Activated CD4-positive, alpha-beta T cell treated with anti-CD3 and anti-CD28 coated beads, Interleukin-2, amount 50 U/mL, for 1 hour (primary cell): ENCODE measurements around the gene APOBEC2.

Source experiments
- DNase-seq: peaks from one replicate; pipeline ENCODE4 v3.0.0-alpha.2; 2020

Gene APOBEC2

GRCh38 chr6:41038205-41038604 is 14.8 kb upstream of the APOBEC2 start:
- no peak for DNase-seq

- DNase-seq = peak; percentile 54
These were observed 13.7 kb upstream of the APOBEC2 start, which contains the start of gene UNC5CL for GRCh38 chr6:41039060-41039998. Gene UNC5CL (minus strand): TSS chr6:41039221. CDS start chr6:41035074, 4,147 bp downstream.

- no peak for DNase-seq
These were observed 12.7 kb upstream of the APOBEC2 start for GRCh38 chr6:41040101-41040939.

GRCh38 chr6:41040940-41041536 is 12.0 kb upstream of the APOBEC2 start:
- DNase-seq = no peak

- no peak for DNase-seq
These were observed 10.6 kb upstream of the APOBEC2 start, which contains the start of gene TSPO2 for GRCh38 chr6:41042226-41043055. Gene TSPO2 (plus strand): TSS chr6:41042467. CDS start chr6:41042986, 519 bp downstream.

GRCh38 chr6:41043151-41043550 is 9.9 kb upstream of the APOBEC2 start:
- DNase-seq = no peak

- no peak for DNase-seq
These were observed 7.3 kb upstream of the APOBEC2 start for GRCh38 chr6:41045664-41046063.

GRCh38 chr6:41046084-41046483 is 6.9 kb upstream of the APOBEC2 start:
- no peak for DNase-seq

- no peak for DNase-seq
These were observed 5.7 kb upstream of the APOBEC2 start for GRCh38 chr6:41047306-41047705.

- DNase-seq = no peak
These were observed 5.0 kb upstream of the APOBEC2 start for GRCh38 chr6:41047745-41048732.

- DNase-seq = no peak
These were observed 3.5 kb upstream of the APOBEC2 start for GRCh38 chr6:41049521-41049920.

GRCh38 chr6:41049955-41050354 is 3.0 kb upstream of the APOBEC2 start:
- no peak for DNase-seq

- DNase-seq = no peak
These were observed 2.5 kb upstream of the APOBEC2 start for GRCh38 chr6:41050536-41050935.

- no peak for DNase-seq
These were observed 1.1 kb upstream of the APOBEC2 start for GRCh38 chr6:41051873-41052272.

GRCh38 chr6:41054511-41054910 is 1.5 kb downstream of the APOBEC2 start:
- DNase-seq = no peak

GRCh38 chr6:41055149-41055548 is 2.1 kb downstream of the APOBEC2 start:
- no peak for DNase-seq

- no peak for DNase-seq
These were observed 3.9 kb downstream of the APOBEC2 start for GRCh38 chr6:41056768-41057490.

- no peak for DNase-seq
These were observed 5.8 kb downstream of the APOBEC2 start for GRCh38 chr6:41058783-41059181.

GRCh38 chr6:41059556-41059955 is 6.6 kb downstream of the APOBEC2 start:
- no peak for DNase-seq

- DNase-seq = no peak
These were observed 8.3 kb downstream of the APOBEC2 start for GRCh38 chr6:41061196-41061726.
